Measurements from ENCODE around the gene INSM2.

GRCh38 chr14:35553808-35554207 is 19.8 kb downstream of the INSM2 start:
- TF ChIP-seq CTCF (optimal IDR thresholded peaks at IDR 0.05 in 1 of 3, IDR thresholded peaks at IDR 0.05 in 1 of 3, conservative IDR thresholded peaks at IDR 0.05 in 1 of 3; ENCODE audit: extremely low read depth in 1 of 3, insufficient read depth in 2 of 3, low read length in 3 of 3) = no peak
- no peak for TF ChIP-seq EZH2 (IDR thresholded peaks at IDR 0.05; ENCODE audit: low read length)

Measured in keratinocyte (primary cell).